ENCODE results near the gene SPAG16. TPM values are rescaled to one million over a fixed set of nuclear protein-coding genes. Genes with fewer than 3 reads are reported as not detected.

SPAG16 gene
- polyA plus RNA-seq, 1 of the 3 experiments (the other 2 are of a cell fraction) = 29.5 TPM

- no peak overlapping the region for H3K27ac ChIP-seq (ENCODE audit: low read depth in 2 of 2, low read length in 1 of 2)
- no peaks in the 10 kb centered on the region for H3K9me2 ChIP-seq
- no peak overlapping the region for H2AFZ ChIP-seq (ENCODE audit: low read depth)
- ChIA-PET POLR2A (no interaction called here), CTCF (no interaction called here)
- no peaks in the 10 kb centered on the region for H3F3A ChIP-seq (replicated peaks; ENCODE audit: insufficient read depth)
- 23% methylated on average over 8 of the region's 8 CpGs for WGBS (ENCODE audit: low lambda C conversion rate)
- no peaks in the 10 kb centered on the region for H3K4me1 ChIP-seq (ENCODE audit: control insufficient read depth in 1 of 2, insufficient read depth in 2 of 2, low read depth in 1 of 2, low read length in 1 of 2)
- DNase-seq = no peak
- no peak for TF ChIP-seq SIN3A (IDR thresholded peaks at IDR 0.05; ENCODE audit: borderline replicate concordance, low read depth, low read length)
- TF ChIP-seq, protein P1, sequence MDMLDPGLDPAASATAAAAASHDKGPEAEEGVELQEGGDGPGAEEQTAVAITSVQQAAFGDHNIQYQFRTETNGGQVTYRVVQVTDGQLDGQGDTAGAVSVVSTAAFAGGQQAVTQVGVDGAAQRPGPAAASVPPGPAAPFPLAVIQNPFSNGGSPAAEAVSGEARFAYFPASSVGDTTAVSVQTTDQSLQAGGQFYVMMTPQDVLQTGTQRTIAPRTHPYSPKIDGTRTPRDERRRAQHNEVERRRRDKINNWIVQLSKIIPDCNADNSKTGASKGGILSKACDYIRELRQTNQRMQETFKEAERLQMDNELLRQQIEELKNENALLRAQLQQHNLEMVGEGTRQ (IDR thresholded peaks at IDR 0.05; ENCODE audit: borderline replicate concordance, low read depth, low read length) = no peak
- no peak for TF ChIP-seq RCOR1 (IDR thresholded peaks at IDR 0.05; ENCODE audit: low read length)
- TF ChIP-seq CHD2 (IDR thresholded peaks at IDR 0.05; ENCODE audit: low read length, partially characterized antibody) = no peak
- no peak for TF ChIP-seq CTCF (IDR thresholded peaks at IDR 0.05)
- no peak for TF ChIP-seq YY1 (IDR thresholded peaks at IDR 0.05; ENCODE audit: low read depth)
- TF ChIP-seq ELF1 (IDR thresholded peaks at IDR 0.05) = no peak
- TF ChIP-seq MEF2A (IDR thresholded peaks at IDR 0.05; ENCODE audit: borderline replicate concordance, low read depth) = no peak
- no peak for TF ChIP-seq EP300 (IDR thresholded peaks at IDR 0.05; ENCODE audit: borderline replicate concordance in 1 of 2, low read depth in 1 of 2, low read length in 1 of 2)
- no peak for TF ChIP-seq RAD21 (IDR thresholded peaks at IDR 0.05; ENCODE audit: low read length)
- no peak for TF ChIP-seq MXI1 (IDR thresholded peaks at IDR 0.05; ENCODE audit: low read depth, low read length)
- TF ChIP-seq FOSL2 (IDR thresholded peaks at IDR 0.05; ENCODE audit: borderline replicate concordance, low read depth) = no peak
- no peak for TF ChIP-seq TEAD4 (IDR thresholded peaks at IDR 0.05; ENCODE audit: borderline replicate concordance, insufficient read depth)
- TF ChIP-seq RFX5 (IDR thresholded peaks at IDR 0.05; ENCODE audit: low read length) = no peak
- 0 out of 2 replicates have a peak, but pooled peaks cover 5% of the 10 kb centered on the region for H3K9me3 ChIP-seq
- H3K9ac ChIP-seq = no peak overlapping the region
- no peaks in the 10 kb centered on the region for H3K36me3 ChIP-seq (replicated peaks in 1 of 2; ENCODE audit: control insufficient read depth in 1 of 2, insufficient read depth in 2 of 2, low read length in 1 of 2)
- no peak overlapping the region for H3K4me3 ChIP-seq (ENCODE audit: low read depth in 2 of 2, low read length in 1 of 2)
- H3K79me2 ChIP-seq (ENCODE audit: insufficient read depth) = no peaks in the 10 kb centered on the region
- no peaks in the 10 kb centered on the region for H4K20me1 ChIP-seq (ENCODE audit: insufficient read depth)
- no peaks in the 10 kb centered on the region for H3K27me3 ChIP-seq (ENCODE audit: insufficient read depth)
- no peak overlapping the region for H3K4me2 ChIP-seq
These were observed 278.4 kb downstream of the SPAG16 start for GRCh38 chr2:213562539-213563180.

GRCh38 chr2:213566846-213567245, 282.6 kb downstream of the SPAG16 start:
- Histone ChIP-seq H2AFZ (ENCODE audit: low read depth) (no peak overlapping the region), H3K36me3 (replicated peaks in 1 of 2; ENCODE audit: control insufficient read depth in 1 of 2, insufficient read depth in 2 of 2, low read length in 1 of 2) (no peaks in the 10 kb centered on the region), H3K27me3 (ENCODE audit: insufficient read depth) (no peaks in the 10 kb centered on the region), H4K20me1 (ENCODE audit: insufficient read depth) (no peaks in the 10 kb centered on the region), H3K4me2 (no peak overlapping the region), H3K4me3 (ENCODE audit: low read depth in 2 of 2, low read length in 1 of 2) (no peak overlapping the region), H3K79me2 (ENCODE audit: insufficient read depth) (no peaks in the 10 kb centered on the region), H3K9ac (no peak overlapping the region), H3K27ac (ENCODE audit: low read depth in 2 of 2, low read length in 1 of 2) (no peak overlapping the region), H3F3A (replicated peaks; ENCODE audit: insufficient read depth) (no peaks in the 10 kb centered on the region), H3K4me1 (ENCODE audit: control insufficient read depth in 1 of 2, insufficient read depth in 2 of 2, low read depth in 1 of 2, low read length in 1 of 2) (no peaks in the 10 kb centered on the region), H3K9me2 (no peaks in the 10 kb centered on the region), H3K9me3 (no peaks in the 10 kb centered on the region)
- no peak for DNase-seq
- ChIA-PET CTCF (no interaction called here), POLR2A (no interaction called here)
- no peak for TF ChIP-seq FOXJ3 (CRISPR knock-in tag; IDR thresholded peaks at IDR 0.05)
- no peak for TF ChIP-seq NRF1 (IDR thresholded peaks at IDR 0.05; ENCODE audit: low read depth, low read length)
- TF ChIP-seq TEAD4 (IDR thresholded peaks at IDR 0.05; ENCODE audit: borderline replicate concordance, insufficient read depth) = no peak
- TF ChIP-seq MXI1 (IDR thresholded peaks at IDR 0.05; ENCODE audit: low read depth, low read length) = no peak
- no peak for TF ChIP-seq EZH2phosphoT487 (IDR thresholded peaks at IDR 0.05; ENCODE audit: borderline replicate concordance, low read depth)
- TF ChIP-seq, protein P1 (IDR thresholded peaks at IDR 0.05; ENCODE audit: borderline replicate concordance, low read depth, low read length) = no peak
- no peak for TF ChIP-seq PBX3 (IDR thresholded peaks at IDR 0.05)
- TF ChIP-seq EP300 (IDR thresholded peaks at IDR 0.05; ENCODE audit: borderline replicate concordance in 1 of 2, low read depth in 1 of 2, low read length in 1 of 2) = no peak
- TF ChIP-seq, protein P2, sequence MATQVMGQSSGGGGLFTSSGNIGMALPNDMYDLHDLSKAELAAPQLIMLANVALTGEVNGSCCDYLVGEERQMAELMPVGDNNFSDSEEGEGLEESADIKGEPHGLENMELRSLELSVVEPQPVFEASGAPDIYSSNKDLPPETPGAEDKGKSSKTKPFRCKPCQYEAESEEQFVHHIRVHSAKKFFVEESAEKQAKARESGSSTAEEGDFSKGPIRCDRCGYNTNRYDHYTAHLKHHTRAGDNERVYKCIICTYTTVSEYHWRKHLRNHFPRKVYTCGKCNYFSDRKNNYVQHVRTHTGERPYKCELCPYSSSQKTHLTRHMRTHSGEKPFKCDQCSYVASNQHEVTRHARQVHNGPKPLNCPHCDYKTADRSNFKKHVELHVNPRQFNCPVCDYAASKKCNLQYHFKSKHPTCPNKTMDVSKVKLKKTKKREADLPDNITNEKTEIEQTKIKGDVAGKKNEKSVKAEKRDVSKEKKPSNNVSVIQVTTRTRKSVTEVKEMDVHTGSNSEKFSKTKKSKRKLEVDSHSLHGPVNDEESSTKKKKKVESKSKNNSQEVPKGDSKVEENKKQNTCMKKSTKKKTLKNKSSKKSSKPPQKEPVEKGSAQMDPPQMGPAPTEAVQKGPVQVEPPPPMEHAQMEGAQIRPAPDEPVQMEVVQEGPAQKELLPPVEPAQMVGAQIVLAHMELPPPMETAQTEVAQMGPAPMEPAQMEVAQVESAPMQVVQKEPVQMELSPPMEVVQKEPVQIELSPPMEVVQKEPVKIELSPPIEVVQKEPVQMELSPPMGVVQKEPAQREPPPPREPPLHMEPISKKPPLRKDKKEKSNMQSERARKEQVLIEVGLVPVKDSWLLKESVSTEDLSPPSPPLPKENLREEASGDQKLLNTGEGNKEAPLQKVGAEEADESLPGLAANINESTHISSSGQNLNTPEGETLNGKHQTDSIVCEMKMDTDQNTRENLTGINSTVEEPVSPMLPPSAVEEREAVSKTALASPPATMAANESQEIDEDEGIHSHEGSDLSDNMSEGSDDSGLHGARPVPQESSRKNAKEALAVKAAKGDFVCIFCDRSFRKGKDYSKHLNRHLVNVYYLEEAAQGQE (IDR thresholded peaks at IDR 0.05; ENCODE audit: low read depth, low read length) = no peak
